ENCODE measurements around the gene CADPS2.

CADPS2 gene

GRCh38 chr7:122827763-122828162 lies 58.5 kb downstream of the CADPS2 start:
- H3K4me3 ChIP-seq (replicated peaks in 1 of 2; ENCODE audit: low read depth in 2 of 2, low read length in 2 of 2): no peak overlapping the region

GRCh38 chr7:122813845-122814244 lies 72.4 kb downstream of the CADPS2 start:
- H3K4me3 ChIP-seq (replicated peaks in 1 of 2; ENCODE audit: low read depth in 2 of 2, low read length in 2 of 2): no peak overlapping the region
- DNase-seq (ENCODE audit: low read depth in 2 of 2): no peak
- no peak for TF ChIP-seq CTCF (IDR thresholded peaks at IDR 0.05; ENCODE audit: low read depth, low read length)

More at GRCh38 chr7:122827763-122828162, 58.5 kb downstream of the CADPS2 start:
- no peak for DNase-seq (ENCODE audit: low read depth in 2 of 2)
- TF ChIP-seq CTCF (IDR thresholded peaks at IDR 0.05; ENCODE audit: low read depth, low read length): no peak

GRCh38 chr7:122803851-122804250 lies 82.4 kb downstream of the CADPS2 start:
- TF ChIP-seq CTCF (IDR thresholded peaks at IDR 0.05; ENCODE audit: low read depth, low read length): no peak
- H3K4me3 ChIP-seq (replicated peaks in 1 of 2; ENCODE audit: low read depth in 2 of 2, low read length in 2 of 2): no peak overlapping the region
- DNase-seq (ENCODE audit: low read depth in 2 of 2): no peak

GRCh38 chr7:122803323-122803722 lies 82.9 kb downstream of the CADPS2 start:
- TF ChIP-seq CTCF (IDR thresholded peaks at IDR 0.05; ENCODE audit: low read depth, low read length): peak; percentile 71
- peak; percentile 58 to 77 for DNase-seq (ENCODE audit: low read depth in 2 of 2)
- H3K4me3 ChIP-seq (replicated peaks in 1 of 2; ENCODE audit: low read depth in 2 of 2, low read length in 2 of 2): no peak overlapping the region

GRCh38 chr7:122802301-122802751 lies 83.9 kb downstream of the CADPS2 start:
- TF ChIP-seq CTCF (IDR thresholded peaks at IDR 0.05; ENCODE audit: low read depth, low read length): no peak
- peak overlapping the region in 1 of 2 donors; percentile 6 for H3K4me3 ChIP-seq (replicated peaks in 1 of 2; ENCODE audit: low read depth in 2 of 2, low read length in 2 of 2)
- DNase-seq (ENCODE audit: low read depth in 2 of 2): peak; percentile 34 to 84

- no peak for DNase-seq (ENCODE audit: low read depth in 2 of 2)
- H3K4me3 ChIP-seq (replicated peaks in 1 of 2; ENCODE audit: low read depth in 2 of 2, low read length in 2 of 2): no peak overlapping the region
- no peak for TF ChIP-seq CTCF (IDR thresholded peaks at IDR 0.05; ENCODE audit: low read depth, low read length)
These were observed 94.2 kb downstream of the CADPS2 start for GRCh38 chr7:122791959-122792545.

GRCh38 chr7:122790591-122790990 lies 95.7 kb downstream of the CADPS2 start:
- no peak for DNase-seq (ENCODE audit: low read depth in 2 of 2)
- no peak overlapping the region for H3K4me3 ChIP-seq (replicated peaks in 1 of 2; ENCODE audit: low read depth in 2 of 2, low read length in 2 of 2)
- no peak for TF ChIP-seq CTCF (IDR thresholded peaks at IDR 0.05; ENCODE audit: low read depth, low read length)
